DOHH2 (cell line): ENCODE data around the gene MGAT5.

Experiments
- H3F3A ChIP-seq: fragments of 200-600 bp; sonication (generic), shearing (Covaris generic); 2 replicates; pipeline ENCODE4 v1.6.0; 2016; ENCODE audit warnings: antibody characterized with exemption, mild to moderate bottlenecking; ENCODE audit not compliant: control insufficient read depth, insufficient read depth
- H3K27ac ChIP-seq: fragments of 200-600 bp; sonication (generic); 2 replicates; pipeline ENCODE4 v1.5.1; 2014; ENCODE audit warnings: low read depth, mild to moderate bottlenecking, low read length, moderate library complexity
- H3K27me3 ChIP-seq: fragments of 200-600 bp; sonication (generic); 2 replicates; pipeline ENCODE4 v1.6.1; 2014; ENCODE audit warnings: mild to moderate bottlenecking, low read length, mixed read lengths; ENCODE audit not compliant: control insufficient read depth
- H3K36me3 ChIP-seq: fragments of 200-600 bp; sonication (generic); 2 replicates; pipeline ENCODE4 v1.6.1; 2014; ENCODE audit warnings: mild to moderate bottlenecking, low read length, moderate library complexity, mixed read lengths; ENCODE audit not compliant: control insufficient read depth
- H3K4me1 ChIP-seq: fragments of 200-600 bp; sonication (generic); 2 replicates; pipeline ENCODE4 v1.6.1; 2014; ENCODE audit warnings: mild to moderate bottlenecking, low read length, mixed read lengths; ENCODE audit not compliant: control insufficient read depth
- H3K4me2 ChIP-seq: fragments of 200-600 bp; sonication (generic); 2 replicates; pipeline ENCODE4 v1.6.0; 2014; ENCODE audit warnings: mild to moderate bottlenecking, low read length, moderate library complexity
- H3K4me3 ChIP-seq: fragments of 200-600 bp; sonication (generic); 2 replicates; pipeline ENCODE4 v1.5.1; 2014; ENCODE audit warnings: mild to moderate bottlenecking, low read length, mixed read lengths
- H3K79me2 ChIP-seq: fragments of 200-600 bp; sonication (generic); 2 replicates; pipeline ENCODE4 v1.6.1; 2014; ENCODE audit warnings: mild to moderate bottlenecking, low read length, mixed read lengths; ENCODE audit not compliant: control insufficient read depth
- H3K9me2 ChIP-seq: fragments of 200-600 bp; sonication (generic); replicated peaks from 2 replicates; pipeline ENCODE4 v1.6.1; 2014; ENCODE audit warnings: mild to moderate bottlenecking, low read length, mixed read lengths; ENCODE audit not compliant: control insufficient read depth
- H3K9me3 ChIP-seq: fragments of 200-600 bp; sonication (generic); 2 replicates; pipeline ENCODE4 v1.6.1; 2014; ENCODE audit warnings: antibody characterized with exemption, low read length, mixed read lengths; ENCODE audit not compliant: control insufficient read depth, insufficient read depth
- H4K20me1 ChIP-seq: fragments of 200-600 bp; sonication (generic); 2 replicates; pipeline ENCODE4 v1.6.0; 2014; ENCODE audit warnings: low read depth, mild to moderate bottlenecking, antibody characterized with exemption, low read length, moderate library complexity; ENCODE audit not compliant: control insufficient read depth, insufficient read depth
- CTCF ChIP-seq: fragments of 200-600 bp; sonication (generic); IDR thresholded peaks from one replicate; pipeline ENCODE4 v1.5.1; 2014; ENCODE audit warnings: antibody characterized with exemption, mild to moderate bottlenecking, low read depth, low read length; ENCODE audit not compliant: poor library complexity, severe bottlenecking
- EZH2phosphoT487 ChIP-seq: fragments of 200-600 bp; sonication (generic); IDR thresholded peaks from 2 replicates; pipeline ENCODE4 v1.6.1; 2017; ENCODE audit warnings: borderline replicate concordance, mild to moderate bottlenecking, antibody characterized with exemption, low read length, moderate library complexity, mixed read lengths

The MGAT5 gene

GRCh38 chr2:134334542-134335353, 80.9 kb downstream of the MGAT5 start:
- Histone ChIP-seq H4K20me1 (no peaks in the 10 kb centered on the region), H3K4me3 (no peak overlapping the region), H3K4me2 (no peak overlapping the region), H3F3A (no peaks in the 10 kb centered on the region), H3K79me2 (no peaks in the 10 kb centered on the region; the same call in 1 of the 2 replicates), H3K4me1 (no peaks in the 10 kb centered on the region), H3K9me2 (no peaks in the 10 kb centered on the region), H3K9me3 (peaks cover 13% of the 10 kb centered on the region), H3K36me3 (peaks cover 47% of the 10 kb centered on the region), H3K27me3 (no peaks in the 10 kb centered on the region), H3K27ac (no peak overlapping the region)
- no peak for TF ChIP-seq EZH2phosphoT487
- TF ChIP-seq CTCF, result no peak

DNA sequence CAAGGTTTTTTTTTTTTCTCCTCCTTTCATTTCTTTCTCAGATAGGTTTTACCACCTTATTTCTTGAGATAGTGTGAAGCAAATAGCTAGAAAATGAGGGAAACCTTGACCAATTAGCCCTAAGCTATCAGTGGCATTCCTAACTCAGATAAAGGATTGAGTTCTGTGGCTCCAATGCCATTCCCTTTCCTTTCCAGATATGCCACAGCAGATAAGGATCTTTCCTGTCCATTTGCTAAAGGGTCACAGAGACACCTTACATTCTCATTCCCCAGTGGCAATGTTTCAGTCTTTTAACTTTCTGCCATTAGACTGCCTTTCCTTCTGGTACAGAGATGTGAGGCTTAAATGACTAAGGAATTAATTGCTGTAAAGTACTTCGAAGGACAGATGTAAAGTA, 81.7 kb downstream of the MGAT5 start:
- TF ChIP-seq EZH2phosphoT487, result no peak
- no peak for TF ChIP-seq CTCF
- Histone ChIP-seq H3K27me3 (no peaks in the 10 kb centered on the region), H4K20me1 (no peaks in the 10 kb centered on the region), H3K4me2 (no peak overlapping the region), H3K79me2 (no peaks in the 10 kb centered on the region; the same call in 1 of the 2 replicates), H3F3A (no peaks in the 10 kb centered on the region), H3K36me3 (peaks cover 44% of the 10 kb centered on the region), H3K4me1 (no peaks in the 10 kb centered on the region), H3K4me3 (no peak overlapping the region), H3K9me2 (no peaks in the 10 kb centered on the region), H3K9me3 (peaks cover 8% of the 10 kb centered on the region), H3K27ac (no peak overlapping the region)

DNA sequence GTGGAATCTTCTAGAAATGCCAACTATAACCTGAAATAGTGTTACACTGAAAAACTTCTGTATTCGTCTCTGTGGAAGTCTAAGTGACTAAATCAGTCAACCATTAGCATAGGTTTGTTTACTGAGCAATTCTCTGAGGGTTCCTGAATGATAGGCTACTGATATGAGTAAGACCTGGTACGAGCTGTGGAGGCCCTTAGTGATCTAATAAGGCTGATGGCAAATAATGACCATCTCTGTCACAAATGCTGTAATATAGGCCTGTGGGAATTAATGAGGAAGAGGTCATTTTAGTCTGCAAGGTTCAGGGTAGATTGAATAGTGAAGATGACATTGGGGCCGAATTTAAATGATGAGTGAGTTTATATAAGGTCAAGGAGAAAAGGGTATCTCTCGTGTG, 82.5 kb downstream of the MGAT5 start:
- H3K36me3 ChIP-seq, result peaks cover 44% of the 10 kb centered on the region

More for the DNA sequence above, 82.5 kb downstream of the MGAT5 start:
- 0 out of 2 replicates have a peak, but pooled peaks cover 3% of the 10 kb centered on the region for H3K4me1 ChIP-seq
- H3F3A ChIP-seq, result no peaks in the 10 kb centered on the region
- no peaks in the 10 kb centered on the region for H3K79me2 ChIP-seq
- H3K27me3 ChIP-seq, result no peaks in the 10 kb centered on the region
- no peak overlapping the region for H3K4me2 ChIP-seq
- no peaks in the 10 kb centered on the region for H3K9me2 ChIP-seq
- H3K4me3 ChIP-seq, result no peak overlapping the region
- H4K20me1 ChIP-seq, result no peaks in the 10 kb centered on the region
- H3K27ac ChIP-seq, result no peak overlapping the region
- TF ChIP-seq EZH2phosphoT487 (no peak), CTCF (no peak)
- peaks cover 3% of the 10 kb centered on the region for H3K9me3 ChIP-seq
